Activated CD4-positive, alpha-beta T cell treated with anti-CD3 and anti-CD28 coated beads, Interleukin-2, amount 10 ng/mL, durations not matched to agents 7 days and 5 days (primary cell): ENCODE results near the gene MED13L. TPM values are rescaled to one million over a fixed set of nuclear protein-coding genes. Genes with fewer than 3 reads are reported as not detected.

Experiments used
- CTCF ChIA-PET: fragments of 350-600 bp; sonication (Branson Sonifier 250); formaldehyde crosslinking; loops from one replicate; lab custom pipeline; 2021; ENCODE audit warnings: antibody characterized with exemption; lab: Charles Lee
- POLR2A ChIA-PET: fragments of 350-600 bp; sonication (Branson Sonifier 250); formaldehyde crosslinking; loops from one replicate; lab custom pipeline; 2021; ENCODE audit warnings: antibody characterized with exemption; lab: Charles Lee
- DNase-seq: peaks from one replicate; pipeline ENCODE4 v3.0.0-alpha.2; 2020
- H3K27ac Mint-ChIP-seq: one replicate; pipeline ENCODE4 v1.8.0; 2021; ENCODE audit warnings: mild to moderate bottlenecking, moderate library complexity, mixed read lengths
- H3K27me3 Mint-ChIP-seq: one replicate; pipeline ENCODE4 v1.8.0; 2021; ENCODE audit warnings: mixed read lengths
- H3K36me3 Mint-ChIP-seq: one replicate; pipeline ENCODE4 v1.8.0; 2021; ENCODE audit warnings: low read depth, mixed read lengths
- H3K4me1 Mint-ChIP-seq: one replicate; pipeline ENCODE4 v1.8.0; 2021; ENCODE audit warnings: mixed read lengths
- H3K4me3 Mint-ChIP-seq: one replicate; pipeline ENCODE4 v1.8.0; 2021; ENCODE audit warnings: mild to moderate bottlenecking, moderate library complexity, mixed read lengths
- H3K9me3 Mint-ChIP-seq: one replicate; pipeline ENCODE4 v1.8.0; 2021; ENCODE audit warnings: mixed read lengths
- total RNA-seq, 2 experiments: library from RNA; stranded (reverse); gene quantifications; one replicate each; pipeline ENCODE4 v1.2.3, GENCODE V29; 2021

The MED13L gene
- total RNA-seq, 2 experiments from 2014 or later, result 97.1 to 99.7 TPM

- ChIA-PET CTCF (no interaction called here), POLR2A (no interaction called here)
- no peaks in the 10 kb centered on the region for H3K36me3 Mint-ChIP-seq
- no peak for DNase-seq
- H3K27me3 Mint-ChIP-seq, result peaks cover 10% of the 10 kb centered on the region
- no peak overlapping the region for H3K4me3 Mint-ChIP-seq
- no peaks in the 10 kb centered on the region for H3K4me1 Mint-ChIP-seq
- H3K9me3 Mint-ChIP-seq, result no peaks in the 10 kb centered on the region
- no peak overlapping the region for H3K27ac Mint-ChIP-seq
These were observed 24.1 kb upstream of the MED13L start for GRCh38 chr12:116301621-116302020.

DNA sequence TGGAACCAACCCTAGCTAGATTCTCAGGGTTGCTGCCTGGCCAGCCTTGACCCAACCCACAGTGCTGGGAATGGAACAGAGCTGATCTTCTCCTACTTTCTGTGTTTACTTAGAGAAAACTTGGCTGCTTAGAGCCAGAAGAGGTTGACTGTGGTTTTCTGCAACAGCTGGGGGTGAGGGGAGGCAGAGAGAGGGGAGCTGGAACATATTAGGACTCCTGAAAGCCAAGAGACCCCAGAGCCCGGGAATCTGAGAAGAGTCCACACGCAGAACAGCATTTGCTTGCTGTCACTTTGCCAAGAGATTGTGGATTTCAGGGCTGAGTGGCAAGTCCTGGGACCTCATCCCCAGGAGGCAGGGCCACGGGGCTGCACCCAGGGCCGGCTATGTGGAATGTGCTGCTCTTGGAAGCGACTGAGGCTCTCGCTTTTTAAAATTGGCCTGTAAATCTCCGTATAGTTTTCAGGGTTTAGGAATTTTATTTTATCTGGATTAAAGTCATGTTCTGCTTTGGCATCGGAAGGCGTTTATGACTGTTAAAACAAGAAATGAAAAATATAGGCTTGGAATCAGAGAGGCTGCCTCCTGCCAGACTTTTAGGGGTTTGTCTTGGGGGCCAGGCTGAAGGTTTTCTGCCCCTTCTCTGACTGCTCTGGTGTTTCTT lies 22.3 kb upstream of the MED13L start:
- POLR2A ChIA-PET, result no interaction called here
- peaks cover 6% of the 10 kb centered on the region for H3K9me3 Mint-ChIP-seq
- no peaks in the 10 kb centered on the region for H3K4me1 Mint-ChIP-seq

GRCh38 chr12:116299064-116299463 lies 21.6 kb upstream of the MED13L start:
- no peak overlapping the region for H3K4me3 Mint-ChIP-seq
- H3K9me3 Mint-ChIP-seq, result peaks cover 6% of the 10 kb centered on the region
- H3K27ac Mint-ChIP-seq, result no peak overlapping the region
- ChIA-PET POLR2A (no interaction called here), CTCF (interaction anchor here (0.8 kb wide), 1 partner anchor 19 kb away, joined by 3 read pairs; no protein-coding TSS in a partner anchor)
- DNase-seq, result no peak
- H3K27me3 Mint-ChIP-seq, result peaks cover 23% of the 10 kb centered on the region
- no peaks in the 10 kb centered on the region for H3K36me3 Mint-ChIP-seq
- H3K4me1 Mint-ChIP-seq, result no peaks in the 10 kb centered on the region

More for the DNA sequence above, 22.3 kb upstream of the MED13L start:
- CTCF ChIA-PET, result interaction anchor here (0.8 to 1.2 kb wide), 2 partner anchors 18 kb away, joined by 3 to 5 read pairs; no protein-coding TSS in a partner anchor
- Mint-ChIP-seq H3K27me3 (peaks cover 18% of the 10 kb centered on the region), H3K4me3 (no peak overlapping the region), H3K36me3 (no peaks in the 10 kb centered on the region), H3K27ac (no peak overlapping the region)
- DNase-seq, result no peak

- peaks cover 6% of the 10 kb centered on the region for H3K9me3 Mint-ChIP-seq
- no peak overlapping the region for H3K27ac Mint-ChIP-seq
- DNase-seq, result no peak
- no peaks in the 10 kb centered on the region for H3K36me3 Mint-ChIP-seq
- H3K4me3 Mint-ChIP-seq, result no peak overlapping the region
- peaks cover 26% of the 10 kb centered on the region for H3K27me3 Mint-ChIP-seq
- CTCF ChIA-PET, result interaction anchor here (0.6 to 1.1 kb wide), 2 partner anchors 9 to 11 kb away, joined by 3 read pairs; no protein-coding TSS in a partner anchor
- no peaks in the 10 kb centered on the region for H3K4me1 Mint-ChIP-seq
- POLR2A ChIA-PET, result no interaction called here
These were observed 21.1 kb upstream of the MED13L start for GRCh38 chr12:116298578-116298977.

DNA sequence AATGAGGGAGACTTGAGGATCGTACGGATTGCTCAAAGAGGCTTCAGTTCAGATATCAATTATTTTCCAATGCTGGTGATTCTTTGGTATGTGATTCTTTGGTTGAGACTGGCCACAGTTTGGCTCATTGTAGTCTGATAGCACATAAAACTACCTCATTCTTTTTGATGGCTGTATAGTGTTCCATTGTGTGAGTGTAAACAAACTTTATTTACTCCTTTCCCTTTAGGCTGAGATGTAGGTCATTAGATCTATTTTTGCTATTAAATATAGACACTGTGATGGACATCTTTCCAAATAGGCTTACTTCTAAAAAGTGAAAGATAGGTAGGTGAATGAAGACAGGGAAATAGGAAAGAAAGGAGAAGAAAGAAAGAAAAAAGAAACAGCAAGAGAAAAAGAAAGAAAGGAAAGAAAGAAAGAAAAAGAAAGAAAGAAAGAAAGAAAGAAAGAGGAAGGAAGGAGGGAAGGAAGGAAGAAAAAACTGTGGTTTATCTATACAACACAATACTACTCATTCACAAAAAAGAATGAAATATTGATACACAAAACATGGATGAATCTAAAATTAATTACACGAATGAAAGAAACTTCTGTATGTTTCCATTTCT lies 19.8 kb upstream of the MED13L start:
- no peak overlapping the region for H3K27ac Mint-ChIP-seq
- peaks cover 26% of the 10 kb centered on the region for H3K27me3 Mint-ChIP-seq
- H3K9me3 Mint-ChIP-seq, result peaks cover 6% of the 10 kb centered on the region
- ChIA-PET POLR2A (no interaction called here), CTCF (interaction anchor here (0.6 to 0.7 kb wide), 3 partner anchors 28 to 417 kb away, joined by 3 to 4 read pairs (median 3); no protein-coding TSS in a partner anchor)
- no peak for DNase-seq
- H3K4me1 Mint-ChIP-seq, result no peaks in the 10 kb centered on the region
- no peak overlapping the region for H3K4me3 Mint-ChIP-seq
- no peaks in the 10 kb centered on the region for H3K36me3 Mint-ChIP-seq

- ChIA-PET POLR2A (no interaction called here), CTCF (interaction anchor here (1.0 kb wide), 1 partner anchor 17 kb away, joined by 3 read pairs; no protein-coding TSS in a partner anchor)
- peaks cover 6% of the 10 kb centered on the region for H3K9me3 Mint-ChIP-seq
- H3K36me3 Mint-ChIP-seq, result no peaks in the 10 kb centered on the region
- H3K27me3 Mint-ChIP-seq, result peaks cover 24% of the 10 kb centered on the region
- no peak for DNase-seq
- H3K27ac Mint-ChIP-seq, result no peak overlapping the region
- H3K4me3 Mint-ChIP-seq, result no peak overlapping the region
- H3K4me1 Mint-ChIP-seq, result no peaks in the 10 kb centered on the region
These were observed 18.1 kb upstream of the MED13L start for GRCh38 chr12:116295327-116296263.

GRCh38 chr12:116294454-116295165 lies 17.1 kb upstream of the MED13L start:
- no peak for DNase-seq
- POLR2A ChIA-PET, result no interaction called here
- Mint-ChIP-seq H3K27me3 (peaks cover 24% of the 10 kb centered on the region), H3K4me1 (no peaks in the 10 kb centered on the region), H3K27ac (no peak overlapping the region), H3K36me3 (no peaks in the 10 kb centered on the region), H3K4me3 (no peak overlapping the region), H3K9me3 (peaks cover 6% of the 10 kb centered on the region)
- CTCF ChIA-PET, result interaction anchor here (1.5 kb wide), 1 partner anchor 9 kb away, joined by 3 read pairs; no protein-coding TSS in a partner anchor

GRCh38 chr12:116293687-116294453 lies 16.4 kb upstream of the MED13L start:
- CTCF ChIA-PET, result interaction anchor here (1.5 kb wide), 1 partner anchor 10 kb away, joined by 3 read pairs; no protein-coding TSS in a partner anchor
- Mint-ChIP-seq H3K36me3 (no peaks in the 10 kb centered on the region), H3K4me1 (no peaks in the 10 kb centered on the region), H3K27me3 (peaks cover 24% of the 10 kb centered on the region), H3K27ac (no peak overlapping the region), H3K9me3 (peaks cover 6% of the 10 kb centered on the region), H3K4me3 (no peak overlapping the region)
- POLR2A ChIA-PET, result no interaction called here
- DNase-seq, result no peak

GRCh38 chr12:116291218-116291617 lies 13.7 kb upstream of the MED13L start:
- Mint-ChIP-seq H3K27me3 (peaks cover 16% of the 10 kb centered on the region), H3K4me1 (no peaks in the 10 kb centered on the region)

DNA sequence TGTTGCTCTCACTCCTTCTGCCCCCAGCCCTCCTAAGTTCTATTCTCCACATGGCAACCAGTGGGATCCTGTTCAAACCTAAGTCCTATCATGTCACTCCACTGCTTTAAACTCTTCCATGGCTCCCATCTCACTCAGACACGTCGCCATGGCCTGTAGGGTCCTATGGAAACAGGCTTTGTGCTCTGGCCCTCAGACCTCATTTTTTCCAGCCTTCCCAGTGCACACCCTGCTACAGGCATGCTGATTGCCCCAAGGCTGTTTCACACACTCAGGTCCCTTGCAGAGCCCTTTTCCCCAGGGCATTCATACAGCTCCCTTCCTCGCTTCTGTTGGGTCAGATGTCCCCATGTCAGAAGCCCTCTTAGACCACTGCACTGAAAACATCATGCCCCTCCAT lies 11.2 kb upstream of the MED13L start:
- peaks cover 2% of the 10 kb centered on the region for H3K4me1 Mint-ChIP-seq
- no peaks in the 10 kb centered on the region for H3K9me3 Mint-ChIP-seq
- ChIA-PET CTCF (no interaction called here), POLR2A (no interaction called here)
- no peak for DNase-seq
- no peak overlapping the region for H3K4me3 Mint-ChIP-seq
- no peaks in the 10 kb centered on the region for H3K27me3 Mint-ChIP-seq
- no peaks in the 10 kb centered on the region for H3K36me3 Mint-ChIP-seq
- no peak overlapping the region for H3K27ac Mint-ChIP-seq

More at GRCh38 chr12:116291218-116291617, 13.7 kb upstream of the MED13L start:
- Mint-ChIP-seq H3K9me3 (peaks cover 2% of the 10 kb centered on the region), H3K27ac (no peak overlapping the region), H3K4me3 (no peak overlapping the region), H3K36me3 (no peaks in the 10 kb centered on the region)
- POLR2A ChIA-PET, result no interaction called here
- no peak for DNase-seq
- CTCF ChIA-PET, result no interaction called here

DNA sequence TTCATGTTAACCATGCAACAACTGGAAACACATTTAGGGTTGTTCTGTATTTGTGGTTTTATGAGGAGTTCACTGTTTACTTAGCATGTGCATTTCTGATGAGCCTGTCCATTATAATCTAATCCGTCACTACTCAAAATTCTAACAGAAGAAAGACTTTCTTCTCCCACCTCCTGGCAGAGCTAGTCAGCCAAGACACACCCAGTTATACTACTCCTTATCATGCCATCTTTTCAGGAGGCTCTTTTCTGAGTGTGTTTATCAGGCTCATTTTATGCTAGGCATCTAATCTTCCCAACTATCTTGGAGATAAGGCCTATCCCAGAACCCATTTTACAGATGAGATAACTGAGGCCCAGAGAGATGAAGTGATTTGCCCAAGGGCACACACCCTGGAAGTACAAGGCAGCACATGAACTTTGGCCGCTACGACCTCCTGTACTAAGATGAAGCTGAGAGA lies 10.4 kb upstream of the MED13L start:
- ChIA-PET POLR2A (no interaction called here), CTCF (no interaction called here)
- no peak overlapping the region for H3K27ac Mint-ChIP-seq
- no peaks in the 10 kb centered on the region for H3K36me3 Mint-ChIP-seq
- no peak overlapping the region for H3K4me3 Mint-ChIP-seq
- peaks cover 7% of the 10 kb centered on the region for H3K4me1 Mint-ChIP-seq
- no peaks in the 10 kb centered on the region for H3K9me3 Mint-ChIP-seq
- no peaks in the 10 kb centered on the region for H3K27me3 Mint-ChIP-seq
- no peak for DNase-seq
